PC-3 (cell line): Measurements from ENCODE around the gene P2RY1. TPM values are rescaled to one million over a fixed set of nuclear protein-coding genes. Genes with fewer than 3 reads are reported as not detected.

Experiments used
- ATAC-seq: fragments of 200-7000 bp; cut with Tn5 transposase; 2 replicates; pipeline ENCODE4 v1.9.1; 2020; ENCODE audit warnings: mild to moderate bottlenecking, moderate library complexity
- BruUV-seq: library from RNA; stranded (reverse); fragments of 400-500 nt; replicated peaks from 2 replicates; lab custom pipeline; 2021; lab: Mats Ljungman, UMichigan
- CTCF ChIA-PET: fragments of 300-600 bp; sonication (Branson Sonifier 250); formaldehyde crosslinking; loops from one replicate; lab custom pipeline; 2022; ENCODE audit warnings: antibody characterized with exemption; lab: Charles Lee
- POLR2A ChIA-PET: fragments of 300-600 bp; sonication (Branson Sonifier 250); formaldehyde crosslinking; loops from one replicate; lab custom pipeline; 2022; ENCODE audit warnings: antibody characterized with exemption; ENCODE audit not compliant: unreplicated experiment; lab: Charles Lee
- DNase-seq: peaks from one replicate; pipeline ENCODE4 v3.0.0-alpha.2; 2015
- H2AFZ ChIP-seq: fragments of 300-600 bp; sonication (generic); 2 replicates; pipeline ENCODE4 v1.6.0; 2016; ENCODE audit warnings: antibody characterized with exemption, low read length
- H3F3A ChIP-seq: fragments of 300-600 bp; sonication (generic); one replicate; pipeline ENCODE4 v1.6.0; 2017; ENCODE audit warnings: antibody characterized with exemption, low read length, control low read depth, mild to moderate bottlenecking; ENCODE audit not compliant: unreplicated experiment
- H3K27ac ChIP-seq: fragments of 300-600 bp; sonication (generic); 2 replicates; pipeline ENCODE4 v1.5.1; 2016; ENCODE audit warnings: mild to moderate bottlenecking, low read length
- H3K27me3 ChIP-seq: fragments of 300-600 bp; sonication (generic); 2 replicates; pipeline ENCODE4 v1.6.1; 2016; ENCODE audit warnings: low read length, mixed read lengths
- H3K36me3 ChIP-seq: fragments of 300-600 bp; sonication (generic); 2 replicates; pipeline ENCODE4 v1.6.1; 2016; ENCODE audit warnings: low read depth, mixed run types, low read length, mixed read lengths
- H3K4me1 ChIP-seq: fragments of 300-600 bp; sonication (generic); 2 replicates; pipeline ENCODE4 v1.5.1; 2016; ENCODE audit warnings: low read length; ENCODE audit not compliant: insufficient read depth
- H3K4me2 ChIP-seq: fragments of 300-600 bp; sonication (generic); 2 replicates; pipeline ENCODE4 v1.6.0; 2016; ENCODE audit warnings: low read length
- H3K4me3 ChIP-seq: fragments of 300-600 bp; sonication (generic); 2 replicates; pipeline ENCODE4 v1.5.1; 2016; ENCODE audit warnings: mild to moderate bottlenecking, low read length, mixed read lengths
- H3K79me2 ChIP-seq: fragments of 300-600 bp; sonication (generic); 2 replicates; pipeline ENCODE4 v1.6.1; 2017; ENCODE audit warnings: low read length, mixed read lengths
- H3K9ac ChIP-seq: fragments of 300-600 bp; sonication (generic); 2 replicates; pipeline ENCODE4 v1.6.0; 2016; ENCODE audit warnings: mild to moderate bottlenecking, low read length
- H3K9me2 ChIP-seq: fragments of 300-600 bp; sonication (generic); replicated peaks from 2 replicates; pipeline ENCODE4 v1.6.1; 2016; ENCODE audit warnings: mixed run types, low read length, mixed read lengths
- H3K9me3 ChIP-seq: fragments of 300-600 bp; sonication (generic); 2 replicates; pipeline ENCODE4 v1.6.1; 2016; ENCODE audit warnings: low read length, mixed read lengths
- H4K20me1 ChIP-seq: fragments of 300-600 bp; sonication (generic); 2 replicates; pipeline ENCODE4 v1.6.1; 2016; ENCODE audit warnings: low read length, mixed read lengths
- EZH2 ChIP-seq: fragments of 300-600 bp; sonication (generic); IDR thresholded peaks from one replicate; pipeline ENCODE4 v1.6.1; 2017; ENCODE audit warnings: antibody characterized with exemption, mild to moderate bottlenecking, low read length; ENCODE audit not compliant: unreplicated experiment
- EZH2phosphoT487 ChIP-seq: fragments of 300-600 bp; sonication (generic); IDR thresholded peaks from 2 replicates; pipeline ENCODE4 v1.6.1; 2018; ENCODE audit warnings: mild to moderate bottlenecking, antibody characterized with exemption, low read length, borderline replicate concordance
- intact Hi-C: fragments of 100-400 bp; cut with micrococcal nuclease; formaldehyde crosslinking; loops from 2 replicates; pipeline ENCODE4 v1.9.0; 2023
- total RNA-seq: library from RNA; depleted of rRNA; stranded (reverse); fragments of >200 nt; gene quantifications from 2 replicates; pipeline ENCODE4 v1.2.3, GENCODE V29; 2014
- TF ChIP-seq, protein P1 (sequence below): fragments of 300-600 bp; sonication (generic); conservative IDR thresholded peaks from 2 replicates; pipeline ENCODE4 v1.5.1; 2017; ENCODE audit warnings: antibody characterized with exemption, low read depth, mild to moderate bottlenecking, low read length

P2RY1 gene
- total RNA-seq, 1 experiment from 2014 or later, result 0.29 TPM

DNA sequence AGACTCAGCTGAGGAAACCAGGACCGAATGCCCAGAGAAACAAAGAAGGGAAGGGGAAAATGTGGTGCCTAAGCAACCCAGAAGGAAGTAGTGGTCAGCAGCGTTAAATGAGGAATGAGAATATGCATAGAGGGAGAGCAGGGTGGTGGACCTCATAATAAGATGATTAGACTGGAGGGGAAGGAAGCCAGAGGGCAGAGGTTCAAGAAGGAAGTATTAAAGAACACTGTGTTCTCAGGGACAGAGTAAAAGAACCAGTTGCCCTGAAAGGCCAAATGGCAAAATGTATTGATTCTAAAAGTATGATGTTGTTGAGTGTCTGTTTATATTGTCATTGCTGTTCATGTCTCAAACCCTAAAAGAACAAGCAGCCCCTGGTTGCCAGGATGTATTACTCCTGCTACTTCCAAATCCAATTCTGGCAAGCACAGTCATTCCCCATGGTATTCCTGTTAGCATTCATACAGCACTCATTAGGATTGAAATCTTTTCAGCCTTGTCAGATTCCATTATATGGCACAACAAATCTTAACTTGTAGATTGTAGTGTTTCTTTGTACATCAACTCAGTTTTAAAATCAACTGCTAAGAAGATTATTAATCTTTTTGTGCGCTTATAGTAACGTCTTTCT is 23.4 kb downstream of the P2RY1 start:
- no peak for DNase-seq
- Histone ChIP-seq H3K27ac (no peak overlapping the region), H2AFZ (no peak overlapping the region), H3K36me3 (no peaks in the 10 kb centered on the region), H4K20me1 (no peaks in the 10 kb centered on the region), H3K27me3 (no peaks in the 10 kb centered on the region), H3K4me3 (no peak overlapping the region), H3K9me3 (no peaks in the 10 kb centered on the region), H3K4me1 (no peaks in the 10 kb centered on the region), H3F3A (no peaks in the 10 kb centered on the region), H3K4me2 (no peak overlapping the region), H3K79me2 (no peaks in the 10 kb centered on the region), H3K9ac (no peak overlapping the region), H3K9me2 (no peaks in the 10 kb centered on the region)
- ChIA-PET CTCF (no interaction called here), POLR2A (interaction anchor here (0.6 kb wide), 1 partner anchor 17 kb away, joined by 3 read pairs; no protein-coding TSS in a partner anchor)
- no TSS peak for BruUV-seq
- TF ChIP-seq EZH2 (no peak), EZH2phosphoT487 (no peak)
- TF ChIP-seq, protein P1, sequence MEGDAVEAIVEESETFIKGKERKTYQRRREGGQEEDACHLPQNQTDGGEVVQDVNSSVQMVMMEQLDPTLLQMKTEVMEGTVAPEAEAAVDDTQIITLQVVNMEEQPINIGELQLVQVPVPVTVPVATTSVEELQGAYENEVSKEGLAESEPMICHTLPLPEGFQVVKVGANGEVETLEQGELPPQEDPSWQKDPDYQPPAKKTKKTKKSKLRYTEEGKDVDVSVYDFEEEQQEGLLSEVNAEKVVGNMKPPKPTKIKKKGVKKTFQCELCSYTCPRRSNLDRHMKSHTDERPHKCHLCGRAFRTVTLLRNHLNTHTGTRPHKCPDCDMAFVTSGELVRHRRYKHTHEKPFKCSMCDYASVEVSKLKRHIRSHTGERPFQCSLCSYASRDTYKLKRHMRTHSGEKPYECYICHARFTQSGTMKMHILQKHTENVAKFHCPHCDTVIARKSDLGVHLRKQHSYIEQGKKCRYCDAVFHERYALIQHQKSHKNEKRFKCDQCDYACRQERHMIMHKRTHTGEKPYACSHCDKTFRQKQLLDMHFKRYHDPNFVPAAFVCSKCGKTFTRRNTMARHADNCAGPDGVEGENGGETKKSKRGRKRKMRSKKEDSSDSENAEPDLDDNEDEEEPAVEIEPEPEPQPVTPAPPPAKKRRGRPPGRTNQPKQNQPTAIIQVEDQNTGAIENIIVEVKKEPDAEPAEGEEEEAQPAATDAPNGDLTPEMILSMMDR, result no peak
- no peak for ATAC-seq
- intact Hi-C loops, result no loop called here

GRCh38 chr3:152860736-152861135 is 25.8 kb downstream of the P2RY1 start:
- Histone ChIP-seq H3K9me3 (no peaks in the 10 kb centered on the region), H2AFZ (no peak overlapping the region), H3K9ac (no peak overlapping the region), H3K4me2 (no peak overlapping the region), H3K4me1 (no peaks in the 10 kb centered on the region), H3K36me3 (no peaks in the 10 kb centered on the region), H3K9me2 (no peaks in the 10 kb centered on the region), H3K27me3 (no peaks in the 10 kb centered on the region), H3F3A (no peaks in the 10 kb centered on the region), H3K4me3 (no peak overlapping the region), H3K27ac (no peak overlapping the region), H3K79me2 (no peaks in the 10 kb centered on the region), H4K20me1 (no peaks in the 10 kb centered on the region)
- ChIA-PET POLR2A (no interaction called here), CTCF (no interaction called here)
- BruUV-seq, result no TSS peak
- DNase-seq (no peak), ATAC-seq (no peak)
- intact Hi-C loops, result no loop called here
- TF ChIP-seq EZH2, result no peak
- no peak for TF ChIP-seq EZH2phosphoT487
- TF ChIP-seq, protein P1, result no peak

DNA sequence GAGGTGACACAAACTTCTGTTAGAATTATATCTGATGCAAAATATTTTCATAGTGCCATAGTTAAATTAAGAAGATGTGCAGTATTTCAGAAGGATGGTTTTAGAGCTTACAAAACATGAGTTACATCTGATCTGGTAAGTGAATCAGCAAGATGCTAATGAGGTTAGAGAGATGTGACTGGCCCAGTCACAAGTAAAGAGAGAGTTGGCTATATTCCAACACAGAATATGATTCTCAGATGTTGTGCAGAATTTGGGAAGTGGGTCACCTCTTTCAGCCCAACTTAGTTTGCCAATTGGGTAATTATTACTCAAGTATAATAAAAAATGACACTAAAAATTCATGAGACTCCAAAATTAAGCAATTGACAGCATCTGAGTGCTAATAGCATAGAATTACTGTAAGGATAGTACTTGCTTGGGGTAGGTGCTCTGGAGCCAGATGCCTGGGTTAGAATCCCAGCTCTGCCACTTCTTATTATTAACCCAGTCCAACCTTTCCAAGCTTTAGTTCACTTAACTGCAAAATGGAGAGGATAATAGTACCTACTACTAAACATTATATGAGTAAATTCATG is 30.8 kb downstream of the P2RY1 start:
- ChIA-PET CTCF (no interaction called here), POLR2A (no interaction called here)
- H3K9me3 ChIP-seq, result no peaks in the 10 kb centered on the region
- no TSS peak for BruUV-seq
- H3K4me3 ChIP-seq, result no peak overlapping the region
- H3K27me3 ChIP-seq, result 0 out of 2 replicates have a peak, but pooled peaks cover 8% of the 10 kb centered on the region
- H3K9ac ChIP-seq, result no peak overlapping the region
- no peaks in the 10 kb centered on the region for H3F3A ChIP-seq
- no peaks in the 10 kb centered on the region for H3K9me2 ChIP-seq
- no peaks in the 10 kb centered on the region for H3K36me3 ChIP-seq
- no peak overlapping the region for H2AFZ ChIP-seq
- H3K79me2 ChIP-seq, result no peaks in the 10 kb centered on the region
- H3K4me2 ChIP-seq, result no peak overlapping the region
- ATAC-seq, result no peak
- H4K20me1 ChIP-seq, result no peaks in the 10 kb centered on the region
- TF ChIP-seq EZH2phosphoT487, result no peak
- intact Hi-C loops, result no loop called here
- no peak overlapping the region for H3K27ac ChIP-seq
- no peak for DNase-seq
- H3K4me1 ChIP-seq, result no peaks in the 10 kb centered on the region
